ENCODE data around the gene UBTD1.

DNA sequence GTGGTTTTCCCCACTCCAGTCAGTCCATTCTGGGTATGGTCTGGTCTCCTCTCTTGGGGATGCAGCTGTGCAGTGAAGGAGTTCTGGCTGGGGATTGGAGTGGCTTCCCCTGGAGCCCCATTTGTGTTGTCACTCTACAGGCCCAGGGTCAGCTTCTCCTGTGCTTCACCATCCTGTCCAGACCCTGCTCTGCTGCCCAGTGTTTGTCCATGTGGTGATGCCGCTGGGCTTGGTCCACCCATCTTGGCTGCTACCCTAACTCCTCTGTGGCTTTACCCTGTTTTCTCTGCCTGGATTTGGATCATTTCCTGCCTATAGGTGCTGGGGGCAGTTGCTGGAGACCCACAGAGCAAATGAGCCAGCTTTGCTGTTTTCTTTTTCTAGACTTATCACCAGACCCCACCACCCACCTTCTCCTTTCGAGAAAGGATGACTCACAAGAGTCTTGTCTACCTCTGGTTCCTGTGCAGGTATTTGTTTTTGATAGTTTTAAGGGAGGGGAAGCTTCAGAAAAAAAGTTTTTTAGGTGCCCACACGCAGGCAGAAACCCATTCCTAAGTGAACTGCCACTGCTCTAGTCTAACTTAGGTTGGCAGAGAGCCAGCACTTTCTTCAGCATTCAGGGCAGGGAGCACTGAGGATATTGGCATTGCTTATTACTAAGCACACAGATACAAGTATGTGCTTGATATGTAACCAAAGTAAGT, 44.2 kb upstream of the UBTD1 start:
- TF ChIP-seq POLR2AphosphoS5 (IDR thresholded peaks at IDR 0.05; ENCODE audit: low read depth, low read length), result no peak; the same call in 1 of the 2 replicates
- no peak for TF ChIP-seq POLR2A (IDR thresholded peaks at IDR 0.05; ENCODE audit: low read depth, low read length)
- TF ChIP-seq TAF1 (IDR thresholded peaks at IDR 0.05; ENCODE audit: low read depth, low read length), result no peak
- TF ChIP-seq SPI1 (IDR thresholded peaks at IDR 0.05; ENCODE audit: low read depth, low read length), result no peak
